ENCODE results near the gene SIGLEC11.
"Not testable (repeated sequence)": the region's sequence is repeated elsewhere in the genome, so short reads cannot be mapped to it uniquely, and the experiment has no call there.

DNA sequence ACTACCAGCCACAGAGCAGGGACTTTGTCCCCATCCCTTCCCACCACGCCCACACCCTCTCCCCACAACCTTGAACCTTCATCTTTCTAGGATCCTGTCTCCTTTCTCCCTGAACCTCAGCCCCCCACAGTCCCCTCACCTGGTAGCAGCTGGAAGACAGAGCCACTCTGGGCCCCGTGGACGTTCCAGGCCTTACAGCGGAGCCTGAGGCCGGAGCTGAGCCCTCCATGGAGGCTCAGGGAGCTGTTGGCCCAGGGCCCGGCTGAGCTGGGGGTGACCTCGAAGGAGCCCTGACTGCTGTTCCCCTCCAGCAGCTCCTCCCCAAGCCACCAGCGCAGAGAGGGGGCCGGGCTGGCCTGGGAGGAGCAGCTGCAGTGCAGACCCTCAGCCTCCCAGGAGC is 2.8 kb downstream of the SIGLEC11 start:
- TF ChIP-seq, protein P1, sequence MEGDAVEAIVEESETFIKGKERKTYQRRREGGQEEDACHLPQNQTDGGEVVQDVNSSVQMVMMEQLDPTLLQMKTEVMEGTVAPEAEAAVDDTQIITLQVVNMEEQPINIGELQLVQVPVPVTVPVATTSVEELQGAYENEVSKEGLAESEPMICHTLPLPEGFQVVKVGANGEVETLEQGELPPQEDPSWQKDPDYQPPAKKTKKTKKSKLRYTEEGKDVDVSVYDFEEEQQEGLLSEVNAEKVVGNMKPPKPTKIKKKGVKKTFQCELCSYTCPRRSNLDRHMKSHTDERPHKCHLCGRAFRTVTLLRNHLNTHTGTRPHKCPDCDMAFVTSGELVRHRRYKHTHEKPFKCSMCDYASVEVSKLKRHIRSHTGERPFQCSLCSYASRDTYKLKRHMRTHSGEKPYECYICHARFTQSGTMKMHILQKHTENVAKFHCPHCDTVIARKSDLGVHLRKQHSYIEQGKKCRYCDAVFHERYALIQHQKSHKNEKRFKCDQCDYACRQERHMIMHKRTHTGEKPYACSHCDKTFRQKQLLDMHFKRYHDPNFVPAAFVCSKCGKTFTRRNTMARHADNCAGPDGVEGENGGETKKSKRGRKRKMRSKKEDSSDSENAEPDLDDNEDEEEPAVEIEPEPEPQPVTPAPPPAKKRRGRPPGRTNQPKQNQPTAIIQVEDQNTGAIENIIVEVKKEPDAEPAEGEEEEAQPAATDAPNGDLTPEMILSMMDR (IDR thresholded peaks at IDR 0.05): not testable (repeated sequence)
- TF ChIP-seq EP300 (IDR thresholded peaks at IDR 0.05): not testable (repeated sequence)
